H1 (cell line): ENCODE results near the gene CASKIN2. TPM values are rescaled to one million over a fixed set of nuclear protein-coding genes. Genes with fewer than 3 reads are reported as not detected.

Source experiments
- CTCF ChIA-PET: fragments of 300-600 bp; sonication (Branson Sonifier 250); formaldehyde crosslinking; loops from one replicate; lab custom pipeline; 2021; ENCODE audit not compliant: partially characterized antibody; lab: Charles Lee
- POLR2A ChIA-PET: fragments of 300-600 bp; sonication (Branson Sonifier 250); formaldehyde crosslinking; loops from one replicate; lab custom pipeline; 2021; ENCODE audit warnings: inconsistent platforms; ENCODE audit not compliant: partially characterized antibody; lab: Charles Lee
- DNase-seq, 2 experiments: peaks; one replicate each; pipeline versions ENCODE4 v3.0.0 to v3.0.0-alpha.2; 2010 to 2022; ENCODE audit warnings: low spot score in 2 of 2, low read depth in 1 of 2, mixed read lengths in 1 of 2
- FAIRE-seq: peaks from 2 replicates; lab custom pipeline; 2011; peaks lifted over from hg19 to GRCh38; lab: Jason Lieb, UNC
- H2AFZ ChIP-seq: 2 replicates; pipeline ENCODE4 v1.8.1; 2012; ENCODE audit warnings: low read length, inconsistent platforms
- H2AK5ac ChIP-seq: 2 replicates; pipeline ENCODE4 v1.6.1; 2013; ENCODE audit warnings: low read depth, low read length
- H2BK120ac ChIP-seq: replicated peaks from 2 replicates; pipeline ENCODE3; 2013; ENCODE audit warnings: low read depth, low read length, inconsistent platforms
- H2BK12ac ChIP-seq: 2 replicates; pipeline ENCODE4 v1.6.1; 2013; ENCODE audit warnings: low read depth, low read length
- H2BK15ac ChIP-seq: 2 replicates; pipeline ENCODE4 v1.6.1; 2013; ENCODE audit warnings: low read length
- H2BK20ac ChIP-seq: 2 replicates; pipeline ENCODE4 v1.6.1; 2013; ENCODE audit warnings: low read length
- H2BK5ac ChIP-seq: 2 replicates; pipeline ENCODE4 v1.6.1; 2013; ENCODE audit warnings: low read depth, low read length
- H3K14ac ChIP-seq: 2 replicates; pipeline ENCODE4 v1.6.1; 2013; ENCODE audit warnings: inconsistent platforms; ENCODE audit not compliant: insufficient read length
- H3K18ac ChIP-seq: 2 replicates; pipeline ENCODE4 v1.6.1; 2013; ENCODE audit warnings: low read length; ENCODE audit errors: extremely low read depth
- H3K23ac ChIP-seq: 2 replicates; pipeline ENCODE4 v1.6.1; 2013; ENCODE audit warnings: inconsistent platforms; ENCODE audit not compliant: insufficient read length
- H3K23me2 ChIP-seq: 2 replicates; pipeline ENCODE4 v1.6.1; 2013; ENCODE audit warnings: low read depth, low read length
- H3K27ac ChIP-seq: 2 replicates; pipeline ENCODE4 v1.6.1; 2011; ENCODE audit warnings: low read depth, low read length, inconsistent platforms
- H3K27me3 ChIP-seq, 4 experiments: replicated peaks in 1 of 4; 1 replicate in 1 of 4; 2 replicates in 3 of 4; pipeline versions ENCODE4 v1.6.1 to v1.8.1; 2011 to 2013; ENCODE audit warnings: low read length in 3 of 4, mild to moderate bottlenecking in 3 of 4, inconsistent platforms in 2 of 4, mixed read lengths in 2 of 4, moderate library complexity in 1 of 4; ENCODE audit not compliant: control insufficient read depth in 3 of 4, insufficient read depth in 3 of 4; ENCODE audit errors: extremely low read depth in 1 of 4
- H3K36me3 ChIP-seq, 4 experiments: 2 replicates each; pipeline versions ENCODE4 v1.6.1 to v1.8.1; 2011 to 2013; ENCODE audit warnings: mild to moderate bottlenecking in 4 of 4, low read length in 3 of 4, moderate library complexity in 2 of 4, control low read depth in 1 of 4, inconsistent platforms in 1 of 4; ENCODE audit not compliant: insufficient read depth in 4 of 4, control insufficient read depth in 2 of 4
- H3K4ac ChIP-seq: replicated peaks from 2 replicates; pipeline ENCODE3; 2013; ENCODE audit warnings: low read length, low read depth, mixed read lengths, inconsistent platforms; ENCODE audit not compliant: insufficient read length
- H3K4me1 ChIP-seq, 4 experiments: replicated peaks in 1 of 4; 1 replicate in 1 of 4; 2 replicates in 3 of 4; pipeline versions ENCODE4 v1.6.1 to v1.8.1; 2011 to 2013; ENCODE audit warnings: low read length in 3 of 4, inconsistent platforms in 2 of 4, mixed read lengths in 1 of 4; ENCODE audit not compliant: insufficient read depth in 4 of 4, control insufficient read depth in 3 of 4
- H3K4me2 ChIP-seq, 2 experiments: 2 replicates each; pipeline versions ENCODE4 v1.6.1 to v1.8.1; 2011 to 2013; ENCODE audit warnings: low read depth in 2 of 2, low read length in 2 of 2, control low read depth in 1 of 2, inconsistent platforms in 1 of 2, mild to moderate bottlenecking in 1 of 2; ENCODE audit not compliant: insufficient read depth in 1 of 2
- H3K4me3 ChIP-seq, 4 experiments: fragments of 200-600, 300-600 bp in 1 of 4; sonication (generic), shearing (Covaris generic), sonication (Bioruptor Twin) in 1 of 4; 2 replicates each; pipeline versions ENCODE4 v1.5.1 to v1.8.1; 2011 to 2016; ENCODE audit warnings: low read length in 4 of 4, low read depth in 3 of 4, control low read depth in 2 of 4, inconsistent platforms in 2 of 4, mild to moderate bottlenecking in 2 of 4, mixed read lengths in 1 of 4, moderate library complexity in 1 of 4; ENCODE audit not compliant: insufficient read depth in 2 of 4; ENCODE audit errors: extremely low read depth in 1 of 4
- H3K56ac ChIP-seq: replicated peaks from 2 replicates; pipeline ENCODE3; 2013; ENCODE audit warnings: low read depth, mild to moderate bottlenecking, mixed read lengths, low read length, inconsistent platforms; ENCODE audit not compliant: insufficient read length
- H3K79me1 ChIP-seq: 2 replicates; pipeline ENCODE4 v1.6.1; 2013; ENCODE audit warnings: low read depth, low read length, control low read depth
- H3K79me2 ChIP-seq, 2 experiments: 2 replicates each; pipeline versions ENCODE4 v1.6.1 to v1.8.1; 2012 to 2013; ENCODE audit warnings: low read length in 2 of 2, mild to moderate bottlenecking in 2 of 2, inconsistent platforms in 1 of 2; ENCODE audit not compliant: insufficient read depth in 2 of 2, control insufficient read depth in 1 of 2
- H3K9ac ChIP-seq, 4 experiments: replicated peaks in 1 of 4; 1 replicate in 1 of 4; 2 replicates in 3 of 4; pipeline versions ENCODE4 v1.6.1 to v1.8.1; 2011 to 2013; ENCODE audit warnings: low read depth in 3 of 4, low read length in 3 of 4, control low read depth in 2 of 4, mild to moderate bottlenecking in 2 of 4, moderate library complexity in 2 of 4, inconsistent platforms in 1 of 4; ENCODE audit errors: extremely low read depth in 1 of 4
- H3K9me3 ChIP-seq, 2 experiments: 2 replicates each; pipeline versions ENCODE4 v1.6.1 to v1.8.1; 2012 to 2013; ENCODE audit warnings: mild to moderate bottlenecking in 2 of 2, moderate library complexity in 2 of 2, control low read depth in 1 of 2, inconsistent platforms in 1 of 2, low read depth in 1 of 2, low read length in 1 of 2, mixed read lengths in 1 of 2; ENCODE audit not compliant: insufficient read depth in 2 of 2
- H4K20me1 ChIP-seq, 2 experiments: replicated peaks in 1 of 2; 2 replicates each; pipeline versions ENCODE3 to v1.8.1; 2011 to 2013; ENCODE audit warnings: inconsistent platforms in 2 of 2, low read length in 2 of 2, mild to moderate bottlenecking in 1 of 2; ENCODE audit not compliant: insufficient read depth in 2 of 2, control insufficient read depth in 1 of 2
- H4K5ac ChIP-seq: 2 replicates; pipeline ENCODE4 v1.6.1; 2013; ENCODE audit warnings: low read length, low read depth, mixed read lengths, inconsistent platforms; ENCODE audit not compliant: insufficient read length
- H4K8ac ChIP-seq: 2 replicates; pipeline ENCODE4 v1.8.0; 2013; ENCODE audit warnings: mild to moderate bottlenecking, moderate library complexity, low read length, inconsistent platforms; ENCODE audit not compliant: insufficient read depth; ENCODE audit errors: extremely low read depth
- H4K91ac ChIP-seq: replicated peaks from 2 replicates; pipeline ENCODE3; 2013; ENCODE audit warnings: low read length, mixed read lengths, inconsistent platforms; ENCODE audit not compliant: insufficient read length
- POLR2AphosphoS5 ChIP-seq: IDR thresholded peaks from 2 replicates; pipeline ENCODE4 v1.6.1; 2011; ENCODE audit warnings: low read depth, low read length
- RNF2 ChIP-seq: fragments of 200-900, 300-1000 bp; sonication (generic); IDR thresholded peaks from 2 replicates; pipeline ENCODE4 v1.7.1; 2016; ENCODE audit warnings: borderline replicate concordance, low read depth, mild to moderate bottlenecking, antibody characterized with exemption, low read length; ENCODE audit not compliant: poor library complexity, severe bottlenecking; ENCODE audit errors: missing control alignments
- WGBS, 2 experiments: shearing (Covaris generic) in 1 of 2; methylation state at CpG; one replicate each; pipeline versions ENCODE4 v1.1.6 to v1.1.7; 2013 to 2015; ENCODE audit warnings: low lambda C conversion rate in 2 of 2, mixed read lengths in 2 of 2, inconsistent platforms in 1 of 2, low coverage in 1 of 2, missing lambda C conversion rate in 1 of 2; ENCODE audit not compliant: insufficient replicate concordance in 2 of 2, insufficient coverage in 1 of 2, insufficient read length in 1 of 2; ENCODE audit errors: extremely low coverage in 1 of 2, missing lambda C conversion rate in 1 of 2; 5-methylcytosine and 5-hydroxymethylcytosine counted together
- polyA plus RNA-seq, 7 experiments: library from polyadenylated mRNA; depleted of rRNA in 3 of 7; stranded (reverse) in 5 of 7; unstranded in 2 of 7; fragments of >200 nt in 5 of 7; fragments of 200-250 nt in 2 of 7; gene quantifications; 1 replicate in 5 of 7; 2 replicates in 1 of 7; 4 replicates in 1 of 7; pipeline versions ENCODE4 v1.2.1 to v1.2.3, GENCODE V29; 2011 to 2013; ENCODE audit warnings: missing spikeins in 2 of 7, mixed read lengths in 2 of 7
- total RNA-seq: library from RNA; stranded (reverse); fragmentation: NEBNext Ultra II Directional; extraction: Animal tissue kit (Norgen Biotek cat#: 25700); gene quantifications from 2 replicates; pipeline ENCODE4 v1.2.1, GENCODE V29; 2021

The CASKIN2 gene
- total and polyA plus RNA-seq, 2 of the 8 experiments (the other 6 are each of a cell fraction or from before 2014, with no cell fraction given), result 6.7 to 32.3 TPM

DNA sequence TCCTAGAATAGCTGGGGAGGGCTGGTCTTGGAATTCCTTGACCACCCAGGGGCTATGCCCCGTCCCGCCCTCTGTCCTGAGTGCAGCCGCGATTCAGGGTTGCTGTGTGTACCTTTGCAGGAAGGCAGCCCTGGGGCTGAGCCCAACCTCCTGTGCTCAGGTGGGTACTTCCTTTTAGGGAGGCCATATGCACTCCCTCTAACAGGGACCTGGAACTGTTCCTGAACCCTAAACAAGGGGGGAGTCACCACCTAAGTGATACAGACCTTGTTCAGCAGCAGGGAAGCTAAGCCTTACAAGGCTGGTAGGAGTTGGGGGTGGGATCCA, 34.8 kb upstream of the CASKIN2 start:
- H2BK15ac ChIP-seq, result no peak overlapping the region; the same call in 1 of the 2 replicates
- H3K79me2 ChIP-seq, result no peaks in the 10 kb centered on the region
- peak; percentile 52 for FAIRE-seq
- H3K18ac ChIP-seq, result peak overlapping the region; percentile 72
- 0 out of 2 replicates have a peak, but pooled peaks have one; percentile 38 for TF ChIP-seq POLR2AphosphoS5
- TF ChIP-seq RNF2, result no peak
- TF ChIP-seq, all 59 proteins: peak for 1
- H3K23me2 ChIP-seq, result peaks cover 1% of the 10 kb centered on the region; the same call in 1 of the 2 replicates
- H3K79me1 ChIP-seq, result no peaks in the 10 kb centered on the region
- H3K9me3 ChIP-seq, result no peaks in the 10 kb centered on the region
- H3K27ac ChIP-seq, result peak overlapping the region; percentile 87; the same call in 1 of the 2 replicates
- peak overlapping the region in 2 of 4 experiments; percentile 43 to 56; a peak in 1 of 7 replicates for H3K9ac ChIP-seq
- H2BK12ac ChIP-seq, result 0 out of 2 replicates have a peak overlapping the region, but pooled peaks have one; percentile 9
- H3K4ac ChIP-seq, result no peak overlapping the region
- H3K23ac ChIP-seq, result no peak overlapping the region
- H3K4me1 ChIP-seq, result peaks cover 10 to 22% (median 14%) of the 10 kb centered on the region in 4 experiments
- H3K36me3 ChIP-seq, result no peaks in the 10 kb centered on the region
- H3K14ac ChIP-seq, result no peak overlapping the region
- peak overlapping the region; percentile 11 to 60 (median 42); a peak in 6 of 8 replicates for H3K4me3 ChIP-seq
- H3K4me2 ChIP-seq, result peak overlapping the region; percentile 48 to 87
- H4K20me1 ChIP-seq, result no peaks in the 10 kb centered on the region
- POLR2A ChIA-PET, result interaction anchor here (0.9 to 2.9 kb wide), 2 partner anchors 24 to 26 kb away, joined by 3 to 19 read pairs; partner anchors contain the start of gene LLGL2
- H2AK5ac ChIP-seq, result no peak overlapping the region
- no peaks in the 10 kb centered on the region for H3K27me3 ChIP-seq
- no peak for DNase-seq
- no peak overlapping the region for H2BK20ac ChIP-seq
- 0 out of 2 replicates have a peak overlapping the region, but pooled peaks have one; percentile 99 for H2BK5ac ChIP-seq
- 4% methylated on average over 4 of the region's 4 CpGs; no CpG with 5 or more reads in 1 of the 2 experiments for WGBS, 2 experiments
- H4K91ac ChIP-seq, result no peak overlapping the region
- H4K8ac ChIP-seq, result no peak overlapping the region
- H4K5ac ChIP-seq, result peak overlapping the region; percentile 67
- CTCF ChIA-PET, result interaction anchor here (0.6 to 2.6 kb wide), 6 partner anchors 30 to 83 kb away, joined by 3 to 7 read pairs (median 5); partner anchors contain the start of genes SMIM5 and TSEN54
- H2AFZ ChIP-seq, result no peak overlapping the region
- H3K56ac ChIP-seq, result no peak overlapping the region
- no peak overlapping the region for H2BK120ac ChIP-seq
